ENCODE measurements around the gene PER1. TPM values are rescaled to one million over a fixed set of nuclear protein-coding genes. Genes with fewer than 3 reads are reported as not detected.

The PER1 gene
- total and polyA plus RNA-seq, 7 donors, result 48.9 to 278 (median 145) TPM

DNA sequence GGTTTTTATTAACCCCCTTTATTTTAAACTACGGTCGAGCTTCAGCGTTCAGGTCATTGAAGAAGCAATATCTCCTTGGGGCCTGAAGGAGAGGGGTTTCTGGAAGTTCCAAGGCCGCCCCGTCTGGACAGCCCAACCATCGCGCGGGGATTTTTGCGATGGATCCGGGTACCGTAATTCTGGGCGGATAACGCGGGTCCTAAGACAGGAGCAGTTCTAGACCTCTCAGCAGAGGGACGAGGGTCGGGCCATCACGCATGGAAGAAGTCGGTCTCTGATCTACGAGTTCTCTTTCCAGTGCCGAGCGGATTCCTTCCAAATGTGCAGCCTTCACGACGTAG is 34.2 kb upstream of the PER1 start:
- Histone ChIP-seq H3K9me3 (no peaks in the 10 kb centered on the region), H3K36me3 (ENCODE audit: insufficient read depth in 1 of 2, low read depth in 1 of 2) (no peaks in the 10 kb centered on the region), H3K27ac (peak overlapping the region; percentile 96), H3K27me3 (ENCODE audit: insufficient read depth in 3 of 3, low read length in 2 of 3) (no peaks in the 10 kb centered on the region), H3K4me1 (peaks cover 13% of the 10 kb centered on the region), H3K4me3 (peak overlapping the region; percentile 93)
- DNase-seq, result no peak
- WGBS, 3 donors, result 0 to 1% (median 0%) methylated on average over 23 of the region's 23 CpGs
- ATAC-seq, result peak in 3 of 4 donors; percentile 5 to 7 (median 7)
- intact Hi-C loops (cut with DNase I), result loop anchor here (1.0 to 2.0 kb wide), 4 partner anchors 35 to 68 kb away; partner anchors contain the start of genes ALOXE3 (in 1 of the 2) and CTC1 (in 1 of the 2)
- no peak for TF ChIP-seq CTCF (IDR thresholded peaks at IDR 0.05)

DNA sequence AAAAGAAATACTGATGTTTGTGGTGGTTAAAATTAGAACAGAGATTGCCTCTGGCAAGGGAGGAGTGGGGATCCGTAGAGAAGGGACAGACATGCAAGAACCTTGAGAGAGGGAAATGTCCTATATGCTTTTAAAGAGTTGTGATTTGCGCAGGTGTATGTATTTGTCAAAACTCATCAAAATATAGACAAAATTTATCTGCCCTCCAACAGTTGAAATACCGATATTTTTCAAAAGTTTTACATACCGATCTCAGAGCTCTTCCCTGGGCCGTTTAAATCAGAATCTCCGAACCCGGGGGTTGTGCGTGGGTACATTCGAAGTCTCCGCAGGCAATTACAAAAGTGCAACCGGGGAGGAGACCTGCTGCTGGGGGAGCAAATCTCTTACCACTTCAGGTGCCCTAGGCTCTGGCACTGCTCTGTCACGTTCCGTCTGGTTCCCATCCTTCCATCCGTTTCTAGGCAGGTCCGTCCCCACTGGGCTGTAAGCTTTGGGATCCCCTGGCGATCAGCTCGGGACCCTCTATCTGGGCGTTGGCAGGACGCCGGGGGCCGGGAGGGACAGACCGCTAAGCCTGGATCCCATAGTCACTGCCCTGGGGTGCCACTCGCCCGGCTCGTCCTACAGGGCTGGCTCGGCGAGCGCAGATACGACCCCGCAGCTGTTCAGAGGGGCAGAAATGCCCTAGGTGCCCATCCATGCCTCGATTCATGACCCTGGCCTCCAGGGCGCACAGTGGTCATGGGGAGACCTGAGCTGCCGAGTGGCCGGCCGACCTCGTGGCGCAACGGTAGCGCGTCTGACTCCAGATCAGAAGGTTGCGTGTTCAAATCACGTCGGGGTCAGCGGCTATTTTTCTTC is 33.6 kb upstream of the PER1 start:
- ATAC-seq, result peak; percentile 34 to 63 (median 42)
- H3K36me3 ChIP-seq (ENCODE audit: insufficient read depth in 1 of 2, low read depth in 1 of 2), result no peaks in the 10 kb centered on the region
- peak; percentile 86 to 94 for DNase-seq
- no peaks in the 10 kb centered on the region for H3K27me3 ChIP-seq (ENCODE audit: insufficient read depth in 3 of 3, low read length in 2 of 3)
- no peaks in the 10 kb centered on the region for H3K9me3 ChIP-seq
- H3K4me3 ChIP-seq, result peak overlapping the region; percentile 93
- intact Hi-C loops (cut with DNase I), result loop anchor here (1.0 to 2.0 kb wide), 4 partner anchors 35 to 67 kb away; partner anchors contain the start of genes ALOXE3 (in 1 of the 2) and CTC1 (in 1 of the 2)
- H3K27ac ChIP-seq, result peak overlapping the region; percentile 96
- no peak for TF ChIP-seq CTCF (IDR thresholded peaks at IDR 0.05)
- WGBS, 3 donors, result 0 to 1% (median 0%) methylated on average over 44 of the region's 44 CpGs
- H3K4me1 ChIP-seq, result peaks cover 13% of the 10 kb centered on the region

DNA sequence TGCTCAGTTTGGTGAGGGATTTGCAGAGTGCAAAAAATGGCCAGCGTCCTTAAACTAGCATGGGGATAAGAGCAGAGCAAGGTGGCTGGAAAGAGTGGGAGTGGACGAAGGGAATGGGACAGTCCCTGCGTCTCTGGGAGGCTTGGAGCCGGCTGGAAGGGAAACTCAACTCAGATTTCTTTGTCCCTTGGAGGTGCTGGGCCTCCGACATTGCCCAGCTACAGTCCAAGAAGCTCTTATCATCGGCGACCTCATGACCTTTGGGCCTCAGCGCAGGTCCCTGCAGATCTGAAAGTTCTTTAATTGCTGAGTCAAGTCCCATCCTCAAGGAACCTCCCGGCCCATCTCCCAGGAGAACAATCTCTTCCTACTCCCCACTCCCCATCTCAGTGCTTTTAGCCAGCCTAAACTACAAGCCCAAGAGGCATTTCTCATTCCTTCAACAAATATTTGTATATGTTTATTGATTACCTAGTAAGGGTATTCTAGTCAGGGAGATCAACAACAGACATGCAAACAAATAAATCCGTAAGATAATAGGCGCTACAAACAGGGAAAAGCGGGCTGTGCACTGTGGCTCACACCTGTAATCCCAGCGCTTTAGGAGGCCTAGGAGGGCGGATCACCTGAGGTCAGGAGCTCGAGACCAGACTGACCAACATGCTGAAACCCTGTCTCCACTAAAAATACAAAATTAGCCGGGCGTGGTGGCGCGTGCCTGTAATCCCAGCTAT is 25.0 kb upstream of the PER1 start:
- H3K4me1 ChIP-seq, result peaks cover 12% of the 10 kb centered on the region
- no peaks in the 10 kb centered on the region for H3K27me3 ChIP-seq (ENCODE audit: insufficient read depth in 3 of 3, low read length in 2 of 3)
- no peak for TF ChIP-seq CTCF (IDR thresholded peaks at IDR 0.05)
- no peaks in the 10 kb centered on the region for H3K36me3 ChIP-seq (ENCODE audit: insufficient read depth in 1 of 2, low read depth in 1 of 2)
- 82 to 85% (median 84%) methylated on average over 19 of the region's 19 CpGs for WGBS, 3 donors
- H3K9me3 ChIP-seq, result no peaks in the 10 kb centered on the region
- DNase-seq (peak in 1 of 2 donors; percentile 6), ATAC-seq (no peak)
- intact Hi-C loops (cut with DNase I), result loop anchor here in 1 of 2 donors (5.0 kb wide), 1 partner anchor 50 kb away; no protein-coding TSS in a partner anchor
- H3K4me3 ChIP-seq, result peak overlapping the region; percentile 75
- no peak overlapping the region for H3K27ac ChIP-seq

DNA sequence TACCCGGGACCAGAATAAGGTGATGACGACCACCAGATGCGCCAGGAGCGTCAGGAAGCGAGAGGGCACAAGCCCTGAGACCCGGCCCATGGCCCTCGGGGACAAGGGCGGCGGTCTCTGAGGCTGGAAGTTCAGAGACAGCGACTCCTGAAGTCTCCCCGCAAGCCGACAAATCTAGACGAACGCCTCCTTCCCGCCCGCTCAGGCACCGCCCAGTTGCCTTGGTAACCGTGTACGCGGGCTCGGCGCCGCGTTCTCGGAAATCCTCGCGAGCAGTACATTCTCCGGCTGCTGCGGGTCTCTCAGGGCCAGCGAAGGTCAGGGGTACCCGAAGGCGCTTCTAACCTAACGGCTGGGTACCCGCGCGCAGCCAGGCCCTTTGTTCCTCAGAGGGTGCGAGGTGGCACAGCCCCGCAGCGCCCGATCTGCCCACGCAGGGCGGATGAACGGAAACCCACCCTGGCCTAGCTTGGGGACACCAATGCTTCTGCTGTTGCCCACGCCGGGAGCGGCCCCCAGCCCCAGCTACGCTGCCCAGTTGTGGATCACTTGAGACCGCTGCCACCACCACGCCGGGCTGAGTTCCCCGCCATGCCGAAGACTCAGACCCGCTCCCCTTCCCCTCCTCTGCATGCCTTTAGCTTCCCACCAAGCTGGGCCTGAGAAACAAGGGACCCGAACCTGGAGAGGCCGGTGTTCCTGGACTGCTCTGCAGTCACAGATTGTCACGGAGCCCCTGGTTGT is 24.2 kb upstream of the PER1 start, which contains the start of gene TMEM107:
Gene TMEM107, minus strand, starts transcription at position 184 of the 744 bp plus-strand sequence. Its CDS starts 94 bp downstream, at position 90.
- ATAC-seq, result peak; percentile 45 to 62 (median 48)

More for the DNA sequence above, 24.2 kb upstream of the PER1 start, which contains the start of gene TMEM107:
- no peaks in the 10 kb centered on the region for H3K9me3 ChIP-seq
- intact Hi-C loops (cut with DNase I), result loop anchor here in 1 of 2 donors (5.0 kb wide), 1 partner anchor 51 kb away; no protein-coding TSS in a partner anchor
- H3K4me3 ChIP-seq, result peak within 1 kb of the TSS; percentile 75
- no peaks in the 10 kb centered on the region for H3K36me3 ChIP-seq (ENCODE audit: insufficient read depth in 1 of 2, low read depth in 1 of 2)
- 5 to 6% (median 5%) methylated on average over 48 to 56 of the region's 56 CpGs for WGBS, 3 donors
- TF ChIP-seq CTCF (IDR thresholded peaks at IDR 0.05), result no peak
- H3K27me3 ChIP-seq (ENCODE audit: insufficient read depth in 3 of 3, low read length in 2 of 3), result no peaks in the 10 kb centered on the region
- H3K4me1 ChIP-seq, result peaks cover 12% of the 10 kb centered on the region
- peak; percentile 86 to 90 for DNase-seq
- H3K27ac ChIP-seq, result peak within 1 kb of the TSS; percentile 37
